Head of caudate nucleus (tissue), 42 donors: ENCODE results near the gene SYNE1.

ENCODE experiments used
- DNase-seq, 42 donors: peaks; one replicate each; pipeline versions ENCODE4 v3.0.0 to v3.0.0-alpha.2; 2020 to 2021; ENCODE audit warnings: mixed read lengths in 7 of 42
- intact Hi-C: fragments of 100-400 bp; cut with DNase I; formaldehyde crosslinking; loops from one replicate; pipeline ENCODE4 v1.15.0; 2022

Gene SYNE1

GRCh38 chr6:152195896-152196295, 441.3 kb downstream of the SYNE1 start:
- DNase-seq, result no peak
- intact Hi-C loops, result no loop called here

- intact Hi-C loops, result no loop called here
- no peak for DNase-seq
These were observed 447.4 kb downstream of the SYNE1 start for GRCh38 chr6:152189736-152190135.

GRCh38 chr6:152188011-152188410, 449.2 kb downstream of the SYNE1 start:
- DNase-seq, result no peak
- intact Hi-C loops, result no loop called here

- intact Hi-C loops, result no loop called here
- DNase-seq, result no peak
These were observed 450.3 kb downstream of the SYNE1 start for GRCh38 chr6:152186840-152187239.

- DNase-seq, result no peak
- intact Hi-C loops, result no loop called here
These were observed 452.1 kb downstream of the SYNE1 start for GRCh38 chr6:152184917-152185574.

GRCh38 chr6:152184573-152184916, 452.6 kb downstream of the SYNE1 start:
- intact Hi-C loops, result no loop called here
- no peak for DNase-seq

- intact Hi-C loops, result no loop called here
- DNase-seq, result no peak
These were observed 456.6 kb downstream of the SYNE1 start for GRCh38 chr6:152180601-152181000.

- intact Hi-C loops, result no loop called here
- no peak for DNase-seq
These were observed 460.9 kb downstream of the SYNE1 start for GRCh38 chr6:152176268-152176667.

GRCh38 chr6:152173957-152174356, 463.2 kb downstream of the SYNE1 start:
- DNase-seq, result no peak

GRCh38 chr6:152173321-152173720, 463.8 kb downstream of the SYNE1 start:
- DNase-seq, result no peak
- intact Hi-C loops, result no loop called here

More at GRCh38 chr6:152173957-152174356, 463.2 kb downstream of the SYNE1 start:
- intact Hi-C loops, result no loop called here

- intact Hi-C loops, result no loop called here
- no peak for DNase-seq
These were observed 466.2 kb downstream of the SYNE1 start for GRCh38 chr6:152170702-152171667.

GRCh38 chr6:152170313-152170701, 466.9 kb downstream of the SYNE1 start:
- intact Hi-C loops, result no loop called here
- no peak for DNase-seq

GRCh38 chr6:152167641-152168603, 469.2 kb downstream of the SYNE1 start:
- intact Hi-C loops, result no loop called here
- no peak for DNase-seq

- DNase-seq, result no peak
- intact Hi-C loops, result no loop called here
These were observed 470.3 kb downstream of the SYNE1 start for GRCh38 chr6:152166897-152167296.

GRCh38 chr6:152166497-152166896, 470.7 kb downstream of the SYNE1 start:
- DNase-seq, result no peak
- intact Hi-C loops, result no loop called here

GRCh38 chr6:152164957-152165356, 472.2 kb downstream of the SYNE1 start:
- intact Hi-C loops, result no loop called here
- peak in 37 of 42 donors; percentile 28 to 83 (median 55) for DNase-seq

- intact Hi-C loops, result no loop called here
These were observed 475.7 kb downstream of the SYNE1 start for GRCh38 chr6:152161501-152161900.

GRCh38 chr6:152160346-152160745, 476.8 kb downstream of the SYNE1 start:
- no peak for DNase-seq
- intact Hi-C loops, result no loop called here

More at GRCh38 chr6:152161501-152161900, 475.7 kb downstream of the SYNE1 start:
- no peak for DNase-seq

GRCh38 chr6:152155792-152156191, 481.4 kb downstream of the SYNE1 start:
- no peak for DNase-seq
- intact Hi-C loops, result no loop called here
